NCI-H82 (cell line): ENCODE data around the gene SRPK2.
"Not testable (repeated sequence)": the region's sequence is repeated elsewhere in the genome, so short reads cannot be mapped to it uniquely, and the experiment has no call there.

Experiments used
- DNase-seq: peaks from one replicate; lab custom pipeline; 2025; lab: John Stamatoyannopoulos, UW

Gene SRPK2

GRCh38 chr7:105304040-105304895, 84.5 kb downstream of the SRPK2 start:
- DNase-seq = no peak

DNA sequence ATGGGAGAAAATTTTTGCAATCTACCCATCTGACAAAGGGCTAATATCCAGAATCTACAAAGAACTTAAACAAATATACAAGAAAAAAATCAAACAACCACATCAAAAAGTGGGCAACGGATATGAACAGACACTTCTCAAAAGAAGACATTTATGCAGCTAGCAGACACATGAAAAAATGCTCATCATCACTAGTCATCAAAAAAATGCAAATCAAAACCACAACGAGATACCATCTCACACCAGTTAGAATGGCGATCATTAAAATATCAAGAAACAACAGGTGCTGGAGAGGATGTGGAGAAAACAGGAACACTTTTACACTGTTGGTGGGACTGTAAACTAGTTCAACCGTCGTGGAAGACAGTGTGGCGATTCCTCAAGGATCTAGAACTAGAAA, 88.1 kb downstream of the SRPK2 start:
- not testable (repeated sequence) for DNase-seq

- no peak for DNase-seq
These were observed 90.3 kb downstream of the SRPK2 start for GRCh38 chr7:105298439-105298894.

GRCh38 chr7:105297985-105298384, 90.7 kb downstream of the SRPK2 start:
- DNase-seq = no peak

- no peak for DNase-seq
These were observed 91.4 kb downstream of the SRPK2 start for GRCh38 chr7:105297309-105297708.

DNA sequence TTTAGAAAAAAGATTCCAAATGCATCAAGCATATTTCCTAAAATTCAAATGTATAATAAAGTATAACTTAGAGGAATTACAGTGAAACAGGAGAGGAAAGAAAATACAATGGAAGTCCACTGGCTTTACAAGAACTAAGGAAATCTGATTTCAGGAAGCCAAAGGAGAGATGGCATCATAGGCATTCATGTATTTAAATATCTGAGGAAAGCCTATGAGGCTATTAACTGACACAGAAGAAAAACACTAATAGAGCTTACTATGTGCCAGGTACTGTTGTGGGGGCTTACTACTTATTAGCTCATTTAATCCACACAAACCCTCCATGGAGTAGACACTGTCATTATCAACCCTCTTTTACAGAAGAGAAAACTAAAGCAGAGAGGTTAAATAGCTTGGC, 92.2 kb downstream of the SRPK2 start:
- DNase-seq = peak; percentile 32

DNA sequence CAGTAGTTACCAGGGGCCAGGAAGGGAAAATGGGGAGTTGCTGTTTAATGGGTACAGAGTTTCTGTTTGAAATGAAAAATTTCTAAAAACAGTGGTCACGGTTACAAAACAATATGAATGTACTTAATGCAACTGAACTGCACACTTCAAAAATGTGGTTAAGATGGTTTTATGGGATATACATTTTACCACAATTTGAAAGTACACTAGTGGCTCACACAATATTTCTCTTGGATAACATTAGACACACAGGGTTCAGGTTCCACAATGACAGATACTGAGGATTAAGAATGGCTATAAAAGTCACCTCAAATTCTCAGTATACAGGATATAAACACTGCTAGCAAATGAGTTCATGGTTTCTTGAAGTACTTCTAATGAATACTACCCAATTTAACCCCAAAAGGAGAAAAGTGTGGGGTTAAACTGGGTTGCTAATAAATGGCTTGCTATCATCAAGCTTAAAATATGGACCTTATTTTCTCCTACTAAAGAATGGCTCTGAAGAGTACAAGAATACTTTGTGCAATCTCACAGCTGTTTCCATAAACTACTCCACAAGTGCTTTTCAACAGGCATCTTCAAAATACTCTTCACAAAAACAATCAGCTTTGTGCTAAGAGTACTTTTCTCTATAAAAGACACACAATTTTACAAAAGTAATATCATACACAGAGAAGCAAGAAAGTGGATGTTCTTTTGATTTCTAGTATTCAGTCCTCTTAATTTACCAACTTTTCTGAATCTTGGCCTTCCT, 92.9 kb downstream of the SRPK2 start:
- no peak for DNase-seq

DNA sequence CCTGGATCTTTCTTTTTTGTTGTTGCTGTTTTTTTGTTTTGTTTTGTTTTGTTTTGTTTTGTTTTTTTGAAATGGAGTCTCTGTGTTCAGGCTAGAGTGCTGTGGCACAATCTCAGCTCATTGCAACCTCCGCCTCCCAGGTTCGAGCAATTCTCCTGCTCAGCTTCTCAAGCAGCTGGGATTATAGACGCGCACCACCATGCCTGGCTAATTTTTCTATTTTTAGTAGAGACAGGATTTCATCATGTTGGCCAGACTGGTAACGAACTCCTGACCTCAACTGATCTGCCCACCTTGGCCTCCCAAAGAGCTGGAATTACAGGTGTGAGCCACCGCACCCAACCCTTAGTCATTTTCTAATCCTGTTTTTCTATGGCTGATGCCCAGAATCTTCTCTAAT, 94.2 kb downstream of the SRPK2 start:
- not testable (repeated sequence) for DNase-seq

DNA sequence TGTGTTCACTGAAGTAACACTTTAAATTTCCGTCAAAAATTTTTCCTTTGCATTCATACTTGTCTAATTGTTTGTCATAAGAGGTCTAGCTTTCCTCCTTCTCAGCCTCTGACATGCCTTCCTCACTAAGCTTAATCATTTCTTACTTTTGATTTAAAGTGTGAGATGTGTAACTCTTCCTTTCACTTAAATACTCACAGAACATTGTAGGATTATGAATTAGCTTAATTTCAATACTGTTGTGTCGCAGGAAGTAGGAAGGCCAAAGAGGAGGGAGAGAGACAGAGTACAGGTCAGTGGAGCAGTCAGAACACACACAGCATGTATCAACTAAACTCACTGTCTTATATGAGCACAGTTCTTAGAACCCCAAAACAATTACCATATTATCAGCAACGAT, 99.0 kb downstream of the SRPK2 start:
- DNase-seq = no peak

GRCh38 chr7:105286441-105286840, 102.3 kb downstream of the SRPK2 start:
- DNase-seq = no peak

DNA sequence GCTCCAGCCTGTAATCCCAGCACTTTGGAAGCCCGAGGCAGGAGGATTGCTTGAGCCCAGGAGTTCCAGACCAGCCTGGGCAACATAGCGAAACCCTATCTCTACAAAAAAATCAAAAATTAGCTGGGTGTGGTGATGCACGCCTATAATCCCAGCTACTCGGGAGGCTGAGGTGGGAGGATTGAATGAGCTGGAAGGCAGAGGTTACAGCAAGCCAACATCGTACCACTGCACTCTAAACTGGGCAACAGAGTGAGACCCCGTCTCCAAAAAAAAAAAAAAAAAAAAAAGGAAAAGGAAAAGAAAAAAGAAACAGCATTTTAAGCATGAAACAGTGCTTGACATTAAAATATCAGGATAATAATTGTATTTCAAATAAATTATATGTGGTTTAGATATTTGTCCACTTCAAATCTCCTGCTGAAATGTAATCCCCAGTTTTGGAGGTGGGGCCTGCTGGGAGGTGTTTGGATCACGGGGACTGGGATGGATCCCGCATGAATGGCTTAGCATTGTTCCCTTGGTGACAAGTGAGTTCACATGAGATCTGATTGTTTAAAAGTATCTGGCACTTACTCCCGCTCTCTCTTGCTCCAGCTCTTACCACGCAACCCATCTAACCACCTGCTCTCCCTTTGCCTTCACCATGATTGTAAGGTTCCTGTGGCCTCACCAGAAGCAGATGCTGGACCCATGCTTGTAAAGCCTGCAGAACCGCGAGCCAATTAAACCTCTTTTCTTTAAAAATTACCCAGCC, 103.4 kb downstream of the SRPK2 start:
- DNase-seq = no peak

- no peak for DNase-seq
These were observed 104.7 kb downstream of the SRPK2 start for GRCh38 chr7:105284014-105284413.

GRCh38 chr7:105281966-105282365, 106.8 kb downstream of the SRPK2 start:
- DNase-seq = no peak

- DNase-seq = no peak
These were observed 109.1 kb downstream of the SRPK2 start for GRCh38 chr7:105279688-105280007.

DNA sequence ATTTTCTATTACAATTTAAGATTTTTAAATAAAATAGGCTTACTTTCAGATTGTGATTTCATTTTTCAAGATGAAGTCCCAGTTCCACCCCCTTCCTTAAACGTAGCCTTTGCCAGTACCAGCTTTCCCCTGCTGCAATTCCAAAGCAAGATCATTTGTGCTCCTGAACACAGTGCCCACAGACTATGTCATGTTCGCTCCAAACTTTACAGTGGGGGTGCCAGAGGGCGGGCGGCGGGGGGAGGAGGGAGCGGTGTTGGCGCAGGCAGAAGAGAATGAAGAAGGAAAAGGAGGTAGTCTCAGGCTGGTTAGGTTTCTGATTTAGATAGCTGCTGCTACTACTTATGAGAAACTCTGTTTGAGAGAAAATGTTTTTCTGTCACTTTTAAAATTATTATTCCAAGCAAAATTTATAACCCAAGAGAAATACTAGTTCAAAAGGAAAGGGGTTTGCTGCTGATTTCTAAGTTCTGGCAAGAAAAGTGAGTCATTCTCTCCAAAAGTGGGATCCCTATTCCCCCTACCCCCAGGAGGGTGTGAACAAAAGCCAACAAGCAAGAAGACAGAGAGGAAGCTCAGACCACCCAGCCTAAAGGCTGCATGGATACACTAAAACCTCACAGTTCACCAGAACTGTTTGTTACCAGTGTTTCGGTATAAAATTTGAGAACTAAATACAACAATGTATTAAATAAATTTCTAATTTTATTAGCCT, 109.6 kb downstream of the SRPK2 start:
- no peak for DNase-seq

- DNase-seq = no peak
These were observed 110.2 kb downstream of the SRPK2 start for GRCh38 chr7:105278565-105278964.

DNA sequence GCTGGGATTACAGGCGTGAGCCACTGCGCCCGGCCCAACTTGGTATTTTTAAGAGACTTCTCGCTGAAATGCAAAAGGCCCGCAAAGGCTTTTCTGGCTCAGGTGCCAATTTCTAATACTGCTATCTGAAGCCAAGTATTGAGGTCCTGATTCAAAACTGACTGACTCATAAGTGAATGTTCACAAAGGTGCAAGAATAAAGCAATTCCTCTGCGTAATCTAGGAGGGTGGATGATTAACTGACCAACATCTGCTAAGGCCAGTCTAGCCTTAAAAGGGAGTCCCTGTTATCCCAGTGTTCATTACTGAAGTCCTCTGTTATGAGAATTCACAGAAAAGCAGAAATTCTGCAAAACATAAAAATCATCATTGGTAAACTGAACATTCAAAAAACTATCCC, 111.4 kb downstream of the SRPK2 start:
- DNase-seq = no peak

DNA sequence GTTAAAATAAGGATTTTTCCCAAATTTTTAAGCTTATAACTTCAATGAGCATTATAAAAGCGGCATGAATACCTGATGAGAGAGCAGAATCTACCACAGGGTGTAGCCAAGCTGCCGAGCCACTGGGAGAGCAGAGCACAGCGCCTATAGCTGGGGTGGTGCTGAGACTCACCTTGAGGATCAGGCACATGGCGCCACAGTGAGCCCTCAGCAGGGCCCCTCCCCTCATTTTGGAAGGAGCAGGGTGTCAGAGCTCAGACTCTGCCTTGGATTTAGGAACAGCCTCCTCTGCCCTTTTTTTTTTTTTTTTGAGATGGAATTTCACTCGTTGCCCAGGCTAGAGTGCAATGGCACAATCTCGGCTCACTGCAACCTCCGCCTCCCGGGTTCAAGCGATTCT, 118.6 kb downstream of the SRPK2 start:
- DNase-seq = peak; percentile 59

GRCh38 chr7:105269397-105269796, 119.3 kb downstream of the SRPK2 start:
- DNase-seq = no peak

- DNase-seq = peak; percentile 54
These were observed 120.0 kb downstream of the SRPK2 start for GRCh38 chr7:105268511-105269392.

DNA sequence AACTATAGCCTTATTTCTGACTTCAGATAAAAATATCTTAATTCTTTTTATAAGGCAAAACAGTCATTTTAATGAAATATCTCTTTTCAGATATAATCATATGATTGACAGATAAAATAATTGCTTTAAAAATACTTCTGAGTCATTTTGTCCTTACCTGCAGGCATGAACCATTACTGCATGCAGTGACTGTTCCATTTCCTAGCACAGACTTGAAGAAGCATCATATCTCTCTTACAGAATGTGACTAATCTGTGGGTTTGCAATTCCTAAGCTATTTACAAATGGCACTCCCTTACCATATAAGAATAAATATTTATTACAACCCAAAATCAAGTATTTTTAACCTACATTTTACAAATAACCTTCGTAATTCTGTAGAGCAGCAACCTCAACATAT, 120.7 kb downstream of the SRPK2 start:
- DNase-seq = no peak
